KG1 (cell line): Measurements from ENCODE around the gene ZDHHC1.

ENCODE experiments used
- DNase-seq: peaks from one replicate; lab custom pipeline; 2025; lab: John Stamatoyannopoulos, UW

ZDHHC1 gene

DNA sequence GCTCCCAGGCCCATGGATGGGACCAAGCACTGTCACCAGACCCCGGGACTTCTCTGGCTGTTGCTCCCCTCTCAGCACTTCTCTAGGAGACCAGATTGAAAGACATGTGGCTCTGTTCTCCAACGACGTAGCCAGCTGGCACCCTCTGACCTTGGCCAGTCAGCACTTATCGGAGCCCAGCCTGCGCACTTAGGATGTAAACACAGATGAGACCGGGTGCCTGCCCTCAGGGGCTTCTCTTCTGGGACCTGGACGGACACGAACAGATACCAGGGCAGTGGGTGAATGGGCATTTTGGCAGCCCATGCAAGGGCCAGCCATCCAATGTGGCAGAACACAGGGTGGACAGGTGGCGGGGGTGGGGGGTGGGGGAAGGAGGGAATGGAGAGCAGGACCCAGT, 6.6 kb downstream of the ZDHHC1 start:
- DNase-seq, result no peak

DNA sequence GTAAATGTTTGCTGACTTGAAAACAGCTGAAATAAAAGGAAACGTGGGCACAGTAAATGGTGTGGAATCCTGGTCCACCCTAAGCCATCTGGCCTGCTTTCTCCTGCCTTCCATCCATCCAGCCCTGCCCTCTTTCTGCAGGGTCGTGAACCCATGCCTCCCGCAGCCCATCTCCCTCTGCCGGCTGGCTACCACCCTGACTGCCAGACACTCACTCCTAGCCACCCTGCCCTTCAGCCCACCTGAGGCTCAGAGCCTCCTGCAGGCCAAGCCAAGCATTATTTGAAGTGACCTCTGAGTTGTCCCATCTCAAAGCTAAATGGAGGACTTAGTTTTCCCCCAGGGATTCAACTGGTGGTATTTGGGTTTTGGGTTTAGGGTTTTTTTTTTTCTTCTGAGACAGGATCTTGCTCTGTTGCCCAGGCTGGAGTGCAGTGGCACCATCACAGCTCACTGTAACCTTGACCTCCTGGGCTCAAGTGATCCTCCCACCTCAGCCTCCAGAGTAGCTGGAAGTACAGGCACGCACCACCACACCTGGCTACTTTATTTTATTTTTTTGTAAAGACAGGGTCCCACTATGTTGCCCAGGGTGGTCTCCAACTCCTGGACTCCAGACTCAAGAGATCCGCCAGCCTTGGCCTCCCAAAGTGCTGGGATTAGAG, 8.4 kb downstream of the ZDHHC1 start:
- DNase-seq, result no peak

DNA sequence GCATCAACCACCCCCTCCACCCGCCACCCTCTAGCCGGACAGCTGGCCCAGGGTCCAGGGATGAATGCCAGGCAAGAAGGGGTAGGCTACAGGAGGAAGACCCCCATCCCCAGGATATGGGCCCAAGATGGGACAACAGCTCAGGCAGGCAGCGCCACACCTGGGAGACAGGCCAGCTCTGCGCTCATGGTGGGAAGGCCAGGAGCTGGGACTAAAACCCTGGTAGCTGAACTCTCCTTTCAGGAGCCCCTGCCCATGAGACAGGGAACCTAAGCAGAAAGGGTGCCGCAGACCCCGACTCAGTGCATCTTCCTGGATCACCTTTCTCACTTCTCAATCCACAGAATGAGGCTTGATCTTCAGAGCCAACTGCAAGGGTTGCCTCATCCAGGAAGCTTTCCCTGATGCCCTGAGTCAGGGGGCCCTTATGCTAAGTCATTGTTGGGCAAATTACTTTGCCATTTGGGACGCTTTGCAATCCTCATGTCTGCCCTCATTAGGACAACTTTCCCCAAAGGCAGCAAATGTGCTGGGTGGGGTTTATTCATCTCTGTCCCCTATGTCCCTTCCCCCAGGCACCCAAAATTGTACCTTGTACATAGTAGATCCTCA, 9.0 kb downstream of the ZDHHC1 start:
- DNase-seq, result no peak

DNA sequence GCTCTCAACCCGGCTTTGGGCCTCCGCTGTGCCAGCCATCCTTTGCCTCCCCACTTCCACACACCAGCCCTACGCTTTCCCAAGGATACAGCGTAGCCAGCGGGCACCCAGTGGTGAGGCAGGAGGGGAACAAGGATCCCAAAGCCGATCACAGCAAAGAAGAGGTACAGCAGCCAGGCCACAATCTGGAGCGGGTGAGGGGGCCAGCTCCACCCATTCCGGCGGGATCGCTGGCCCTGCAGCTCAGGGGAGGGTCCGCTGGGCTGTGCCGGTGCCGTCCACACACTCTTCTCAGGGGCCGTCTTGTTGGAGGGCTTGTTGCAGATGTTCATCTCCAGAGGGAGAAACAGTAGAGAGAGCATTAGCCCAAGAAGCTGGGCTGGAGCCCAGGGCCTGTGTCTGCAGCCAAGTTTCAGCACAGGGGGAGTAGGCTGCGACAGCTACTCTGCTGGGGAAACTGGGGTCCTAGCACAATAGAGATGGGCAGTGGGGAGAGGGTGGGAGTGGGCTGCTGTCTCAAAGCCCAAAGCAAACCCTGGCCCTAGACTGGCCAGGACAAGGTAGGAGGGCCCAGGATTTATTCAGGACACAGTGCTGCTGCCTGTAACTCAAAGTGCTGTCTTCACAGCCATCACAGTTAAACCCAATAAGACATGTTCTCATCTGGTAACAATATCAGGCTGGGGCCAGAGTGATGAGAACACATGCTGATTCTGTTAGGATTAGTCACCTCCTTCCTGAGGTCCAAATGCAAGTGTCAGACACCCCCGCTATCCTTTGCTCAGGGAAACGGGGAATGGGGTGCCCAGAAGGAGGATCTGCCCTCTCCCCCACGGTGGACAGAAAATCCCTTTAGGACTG, 9.9 kb downstream of the ZDHHC1 start:
- DNase-seq, result no peak

DNA sequence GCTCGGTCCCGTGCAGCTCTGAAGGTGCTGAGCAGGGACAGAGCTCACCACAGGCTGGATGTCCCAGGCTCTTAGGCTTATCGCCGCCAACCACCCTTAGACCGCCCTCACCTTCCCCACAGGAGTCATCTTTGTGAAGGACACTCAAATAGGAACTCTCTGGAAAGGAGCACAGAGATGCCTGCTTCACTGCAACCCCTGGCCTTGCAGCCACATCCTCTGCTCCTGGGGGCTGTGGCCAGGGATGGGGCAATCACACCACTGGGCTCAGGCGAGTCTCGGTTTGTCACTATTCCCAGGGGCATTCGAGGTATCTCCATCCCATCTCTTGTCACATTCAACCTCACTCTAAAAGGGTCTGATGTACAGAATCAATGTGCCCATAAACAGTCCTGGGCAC, 10.9 kb downstream of the ZDHHC1 start:
- no peak for DNase-seq

DNA sequence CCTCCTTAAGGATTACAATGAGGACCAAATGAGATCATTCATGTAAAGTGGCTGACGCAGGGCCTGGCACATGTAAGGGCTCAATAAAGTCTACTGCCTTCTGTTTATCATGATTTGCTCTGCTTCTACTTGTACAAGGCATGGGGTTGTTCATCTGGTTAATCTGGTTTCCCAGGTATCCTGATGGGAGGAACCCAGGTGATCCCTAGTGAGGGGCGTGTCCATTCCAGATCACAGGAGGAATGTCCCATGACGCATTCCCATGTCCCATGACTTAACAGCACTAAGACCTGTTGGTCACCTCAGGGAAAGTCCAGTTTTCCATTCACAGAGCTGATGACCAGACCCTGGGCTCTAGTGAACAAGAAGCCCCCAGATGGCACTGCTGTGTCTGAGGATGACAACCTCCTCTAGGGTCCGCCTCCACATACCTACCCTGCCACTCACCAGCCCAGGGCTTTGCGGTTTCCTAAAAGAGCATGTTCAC, 11.5 kb downstream of the ZDHHC1 start:
- no peak for DNase-seq

DNA sequence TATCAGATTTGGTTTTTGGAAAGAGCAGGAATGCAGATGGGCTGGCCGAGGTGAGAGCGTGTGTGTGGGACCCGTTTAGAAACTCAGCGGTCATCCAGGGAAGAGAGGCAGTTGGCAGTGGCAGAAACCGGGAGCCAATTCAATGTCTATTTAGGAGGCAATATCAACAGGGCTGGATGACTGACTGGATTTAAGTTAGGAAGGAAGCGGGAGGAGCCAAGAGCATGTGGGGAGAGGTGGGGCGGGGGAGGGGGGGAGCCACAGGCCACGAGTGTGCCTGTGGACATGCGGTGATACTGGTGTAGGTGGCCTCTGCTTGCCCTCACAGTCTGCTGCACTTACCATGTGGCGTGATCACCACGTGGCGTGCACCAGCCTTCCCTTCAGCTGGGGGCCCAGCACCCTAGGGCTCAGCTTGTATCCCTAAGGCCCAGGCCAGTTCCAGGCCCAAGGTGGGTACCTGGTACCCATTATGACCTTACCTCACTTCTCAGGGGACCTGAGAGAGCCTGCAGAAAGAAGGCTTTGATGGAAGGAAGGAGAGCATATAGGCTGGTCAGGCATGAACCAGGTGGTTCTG, 12.2 kb downstream of the ZDHHC1 start:
- no peak for DNase-seq

DNA sequence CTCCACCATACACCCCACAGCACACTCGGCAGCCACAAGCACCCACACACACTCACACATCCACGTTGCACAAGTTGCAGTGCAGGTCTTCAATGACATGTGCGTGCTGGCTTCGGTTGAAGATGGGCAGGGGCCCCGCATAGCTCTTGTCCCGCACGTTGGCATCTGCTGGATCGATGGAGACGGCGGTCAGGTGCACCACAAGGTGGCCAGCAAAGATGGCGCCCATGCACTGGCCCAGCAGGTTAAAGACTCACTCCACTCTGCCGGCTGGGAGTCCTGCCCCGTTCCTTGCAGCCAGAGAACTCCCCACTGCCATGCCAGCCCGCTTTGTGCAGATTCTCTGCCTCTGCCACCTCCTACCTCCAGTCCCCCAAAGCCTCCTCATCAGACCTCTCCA, 15.4 kb downstream of the ZDHHC1 start:
- DNase-seq, result no peak

DNA sequence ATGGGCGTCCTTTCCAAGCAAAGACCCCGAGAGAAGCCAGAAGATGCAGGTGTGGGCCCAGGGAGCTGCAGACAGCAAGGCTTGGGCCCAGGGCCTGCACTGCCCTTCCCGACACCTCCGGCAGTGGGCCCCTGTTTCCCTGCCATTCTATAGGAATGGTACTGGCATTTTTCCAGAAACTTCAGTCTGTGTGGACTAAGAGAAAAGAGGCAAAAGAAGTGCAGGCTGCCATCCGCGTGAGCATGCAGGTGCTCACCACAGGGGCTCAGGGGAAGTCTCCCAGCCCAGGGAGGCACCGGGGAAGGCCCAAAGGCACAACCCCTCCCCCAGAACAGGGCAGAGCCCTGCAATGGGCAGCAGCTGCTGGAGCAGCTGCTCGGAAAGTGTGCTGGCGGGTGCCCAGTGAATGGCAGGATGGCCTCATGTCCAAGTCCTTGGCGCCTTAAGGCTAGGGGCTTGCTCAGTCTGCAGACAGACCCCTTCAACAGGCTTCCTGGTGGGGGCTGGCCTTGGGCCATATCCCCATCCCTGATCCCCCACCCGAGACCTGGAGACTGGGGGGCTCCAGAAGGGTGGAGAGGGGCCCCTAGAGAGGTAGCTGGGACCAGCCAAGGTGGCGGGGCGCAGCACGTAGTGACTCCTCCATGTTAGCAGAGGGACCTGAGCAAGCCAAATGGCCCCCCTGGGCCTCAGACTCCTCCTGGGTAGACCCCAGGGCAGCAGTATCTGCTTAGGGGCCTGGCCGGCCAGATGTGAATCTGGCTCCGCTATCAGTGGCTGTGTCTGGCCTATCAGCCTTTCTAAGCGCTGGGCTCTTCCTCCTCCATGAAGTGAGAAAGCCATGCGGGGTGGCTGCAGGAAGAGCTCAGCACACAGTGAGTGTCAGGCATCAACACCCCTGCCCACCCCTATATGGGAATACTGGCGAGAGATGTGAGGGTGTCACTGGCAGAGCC, 16.2 kb downstream of the ZDHHC1 start:
- DNase-seq, result no peak

DNA sequence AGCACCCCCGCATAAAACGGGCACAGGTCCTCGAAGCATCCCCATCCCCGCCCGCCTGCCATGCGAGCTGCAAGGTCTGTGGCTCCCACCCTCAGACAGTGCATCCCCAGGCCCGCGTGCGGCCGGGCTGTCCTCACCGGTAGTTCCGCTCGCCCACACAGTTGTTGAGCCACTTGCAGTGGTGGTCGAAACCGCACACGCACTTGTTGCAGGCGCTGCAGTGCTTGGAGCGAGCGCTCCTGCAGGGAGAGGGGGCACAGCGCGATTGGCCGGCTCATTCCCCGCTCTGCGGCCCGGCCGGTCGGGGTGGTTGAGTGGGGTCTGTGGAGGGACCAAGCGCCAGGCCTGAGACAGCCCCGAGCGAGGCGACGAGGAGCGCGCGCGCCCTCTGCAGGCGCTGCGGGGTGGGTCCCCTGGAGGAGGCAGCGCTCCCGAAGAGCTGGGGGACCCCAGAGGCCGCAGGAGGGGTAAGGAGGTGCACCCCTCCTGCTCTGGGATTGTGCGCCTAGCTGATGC, 17.0 kb downstream of the ZDHHC1 start:
- no peak for DNase-seq

DNA sequence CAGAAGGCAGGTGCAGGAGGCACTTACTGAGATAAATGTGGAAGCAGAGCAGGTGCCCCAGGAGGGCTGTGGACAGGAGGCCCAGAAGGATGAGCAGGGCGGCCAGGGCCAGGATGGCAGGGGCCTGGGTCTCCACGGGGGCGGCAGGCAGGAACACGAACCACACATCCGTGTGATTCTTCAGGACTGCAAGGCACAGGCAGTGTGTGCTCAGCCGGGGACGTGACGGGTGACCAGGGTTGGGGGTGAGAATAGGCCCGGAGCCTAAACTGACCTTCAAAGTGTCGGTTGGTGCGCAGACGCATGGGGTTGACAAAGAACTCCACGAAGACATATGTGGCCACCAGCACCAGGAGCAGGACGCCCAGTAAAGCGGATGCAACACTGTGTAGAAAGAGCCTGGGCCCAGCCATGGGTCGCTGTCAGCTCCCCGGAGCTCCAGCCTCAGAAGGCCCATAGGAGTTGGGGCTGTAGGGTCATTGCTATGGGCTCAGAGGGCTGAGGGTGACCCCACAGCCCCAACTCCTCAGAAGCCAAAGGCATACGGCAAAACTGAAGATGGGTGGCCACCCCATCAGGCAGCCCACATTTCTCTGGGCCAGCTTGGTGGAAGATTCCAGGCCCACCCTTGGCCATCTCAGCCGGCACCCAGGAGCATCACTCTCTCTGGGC, 17.6 kb downstream of the ZDHHC1 start:
- no peak for DNase-seq

DNA sequence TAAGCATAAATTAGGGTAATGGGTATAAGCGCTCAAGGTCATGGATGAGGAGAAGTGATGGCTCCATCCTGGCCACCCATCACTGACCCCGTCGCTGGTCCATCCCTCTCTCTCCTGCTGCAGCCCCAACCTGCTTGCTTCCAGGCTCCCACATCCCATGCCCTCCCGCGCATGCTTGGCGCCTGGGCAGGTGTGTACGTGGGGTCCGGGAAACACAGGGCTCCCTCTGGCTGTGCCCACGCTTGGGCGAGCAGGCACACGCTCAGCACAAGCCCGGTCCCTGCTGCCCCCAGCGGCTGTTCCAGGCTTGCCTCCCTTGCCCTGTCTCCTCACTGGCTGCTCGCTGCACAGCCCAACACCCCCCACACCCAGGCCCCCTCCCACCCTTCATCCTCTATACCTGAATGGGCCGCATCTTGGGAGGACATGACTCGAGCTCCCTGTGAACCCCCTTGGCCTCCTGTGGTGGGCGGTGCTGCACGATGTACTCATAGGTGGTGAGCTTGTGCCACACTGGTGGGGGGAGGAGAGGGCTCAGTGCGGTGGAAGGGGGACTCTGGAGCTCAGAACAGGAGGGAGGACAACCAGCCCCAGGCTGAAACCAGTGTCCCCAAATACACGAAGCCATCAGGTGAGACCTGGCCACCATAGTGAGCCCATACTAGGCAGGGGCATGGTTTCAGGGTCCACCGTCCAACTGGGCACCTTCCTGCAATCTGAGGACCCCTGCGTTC, 18.3 kb downstream of the ZDHHC1 start:
- no peak for DNase-seq

DNA sequence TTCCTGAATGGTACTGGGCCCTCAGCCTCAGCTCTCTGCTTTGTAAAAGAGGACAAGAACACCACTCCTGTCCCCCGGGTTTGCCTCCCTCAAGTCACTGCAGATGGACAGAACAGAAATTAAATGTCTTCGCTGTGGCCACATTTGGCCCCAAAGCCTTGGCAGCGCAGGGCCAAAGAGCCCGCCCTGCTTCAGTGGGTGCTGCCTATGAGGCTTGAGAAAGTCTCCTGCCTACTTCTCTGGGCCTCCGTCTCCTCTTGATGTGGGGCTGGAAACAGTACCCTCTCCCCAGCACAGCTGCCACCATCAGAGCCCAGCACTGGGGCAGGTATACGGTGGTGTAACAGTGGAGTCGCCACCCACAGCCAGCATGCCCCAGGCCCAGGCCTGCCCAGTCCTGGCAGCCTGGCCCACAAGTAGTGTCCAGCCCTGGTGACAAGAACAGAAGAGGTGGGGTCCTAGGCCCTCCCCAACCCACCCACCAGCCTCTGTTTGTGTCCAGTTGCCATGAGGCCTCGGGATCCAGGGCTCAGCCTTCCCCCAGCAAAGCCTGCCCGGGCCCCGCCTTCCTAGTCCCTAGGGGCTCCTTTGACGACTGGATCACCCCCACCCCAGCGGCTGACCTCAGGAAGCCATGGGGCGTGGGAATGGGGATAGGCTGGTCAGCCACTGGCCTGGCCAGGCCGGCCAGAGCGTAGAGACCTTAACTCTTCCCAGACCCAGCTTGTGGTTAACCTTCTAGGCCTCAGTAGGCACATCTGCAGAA, 19.1 kb downstream of the ZDHHC1 start:
- DNase-seq, result no peak

DNA sequence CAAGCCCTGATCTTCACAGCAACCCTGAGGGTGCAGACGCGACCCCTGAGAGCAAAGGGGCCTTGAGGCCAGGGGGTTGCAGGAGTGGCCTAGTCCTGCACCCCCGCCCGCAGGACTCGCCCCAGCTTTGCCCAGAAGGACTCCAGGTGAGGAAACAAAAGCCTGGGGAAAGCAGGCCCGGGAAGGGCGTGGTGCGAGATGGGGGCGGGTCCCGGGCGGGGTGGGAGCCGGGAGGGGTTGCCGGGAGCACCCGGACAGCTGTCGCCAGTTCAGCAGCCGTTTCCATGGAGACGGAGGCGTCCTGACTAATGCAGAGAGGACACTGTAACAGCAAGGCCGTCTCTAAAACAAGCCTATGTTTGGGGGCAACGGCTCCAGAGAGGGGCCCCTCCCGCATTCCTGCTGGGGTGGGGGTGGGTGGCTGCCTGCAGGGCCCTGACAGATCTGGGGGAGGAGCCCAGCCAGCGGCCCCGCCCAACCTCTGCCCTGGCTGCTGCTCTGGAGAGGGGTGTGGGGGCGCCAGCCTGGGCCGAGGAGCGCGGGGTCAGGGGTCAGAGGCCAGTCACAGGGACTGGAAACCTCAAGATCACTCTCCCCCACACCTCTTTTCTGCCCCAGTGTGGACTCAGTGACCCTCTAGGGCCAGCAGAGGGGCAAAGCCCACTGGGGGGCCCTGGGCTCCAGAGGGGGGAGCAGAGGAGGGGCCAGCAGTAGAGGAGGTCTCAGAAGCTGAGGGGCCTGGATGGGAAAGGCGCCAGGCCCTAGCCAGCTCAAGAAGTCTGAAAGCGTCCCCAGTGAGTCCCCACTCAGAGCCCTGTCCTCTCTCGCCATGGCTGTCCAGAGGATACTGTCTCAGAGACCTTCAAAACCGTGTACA, 19.9 kb downstream of the ZDHHC1 start:
- no peak for DNase-seq

DNA sequence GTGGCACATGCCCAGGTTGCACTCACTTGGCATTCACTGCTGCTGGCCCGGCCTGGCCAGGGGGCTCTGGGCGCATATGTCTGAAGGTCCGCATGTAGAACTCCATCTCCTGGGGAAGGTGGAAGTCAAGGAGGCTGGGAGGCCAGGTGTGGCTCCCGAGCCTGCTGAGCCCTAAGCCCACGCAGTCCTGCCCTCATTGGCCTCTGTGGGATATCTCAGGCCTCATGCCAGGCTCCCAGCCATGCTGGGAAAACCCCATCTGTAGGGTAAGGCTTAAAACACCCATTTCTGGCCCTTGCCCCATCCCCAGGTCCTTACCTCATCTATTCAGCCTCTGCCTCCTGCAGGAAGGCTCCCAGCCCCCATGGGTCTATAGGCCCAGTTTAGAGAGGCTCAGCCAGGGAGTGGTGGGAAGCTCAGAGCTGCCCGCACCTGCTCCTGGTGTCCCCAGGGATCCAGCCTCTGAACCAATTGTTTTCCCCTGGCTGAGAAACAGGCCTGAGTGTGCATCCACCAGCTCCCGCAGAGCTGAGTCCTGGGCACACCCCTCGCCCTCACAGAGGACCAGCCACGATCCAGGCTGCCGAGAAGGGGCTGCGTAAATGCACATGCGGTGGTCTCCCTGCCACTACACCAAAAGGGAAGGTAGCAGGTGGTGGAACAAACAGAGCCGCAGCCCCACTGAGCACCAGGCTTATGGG, 20.7 kb downstream of the ZDHHC1 start:
- DNase-seq, result no peak

DNA sequence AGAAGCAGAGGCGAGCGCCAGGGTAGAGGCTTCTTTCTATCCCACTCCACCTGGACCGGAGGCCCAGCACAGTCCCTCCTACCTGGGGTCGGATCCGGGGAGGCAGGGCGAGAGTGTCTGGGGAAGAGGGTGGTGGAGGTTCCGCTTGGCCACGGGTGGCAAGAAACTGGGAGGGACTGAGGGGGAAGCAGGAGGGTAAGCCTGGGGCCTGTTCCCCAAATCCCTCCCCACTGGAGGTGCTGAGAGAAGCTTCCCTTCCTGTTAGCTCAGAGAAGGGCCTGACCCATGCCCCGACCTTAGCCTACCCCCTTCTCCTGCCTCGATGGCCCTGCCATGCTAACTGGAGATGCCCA, 21.2 kb downstream of the ZDHHC1 start:
- no peak for DNase-seq
